Loucy (cell line): ENCODE results near the gene FAM20C.

Experiments
- H2AFZ ChIP-seq: fragments of 200-600 bp; sonication (generic); 2 replicates; pipeline ENCODE4 v1.6.0; 2016; ENCODE audit warnings: antibody characterized with exemption, mild to moderate bottlenecking, low read length, moderate library complexity
- H3F3A ChIP-seq: fragments of 200-600 bp; 2 replicates; pipeline ENCODE4 v1.6.0; 2016; ENCODE audit warnings: antibody characterized with exemption, low read depth, mild to moderate bottlenecking
- H3K27me3 ChIP-seq: fragments of 200-600 bp; sonication (generic); 2 replicates; pipeline ENCODE4 v1.6.1; 2014; ENCODE audit warnings: low read length, mild to moderate bottlenecking; ENCODE audit not compliant: insufficient read depth, poor library complexity, severe bottlenecking
- H3K36me3 ChIP-seq: fragments of 200-600 bp; sonication (generic); 2 replicates; pipeline ENCODE4 v1.6.1; 2016; ENCODE audit warnings: low read length; ENCODE audit not compliant: insufficient read depth
- H3K4me1 ChIP-seq: fragments of 200-600 bp; sonication (generic); 2 replicates; pipeline ENCODE4 v1.5.1; 2014; ENCODE audit warnings: low read length, mild to moderate bottlenecking; ENCODE audit not compliant: insufficient read depth, poor library complexity, severe bottlenecking
- H3K4me2 ChIP-seq: fragments of 200-600 bp; sonication (generic); 2 replicates; pipeline ENCODE4 v1.6.0; 2014; ENCODE audit warnings: antibody characterized with exemption, low read length, low read depth, mild to moderate bottlenecking; ENCODE audit not compliant: poor library complexity, severe bottlenecking
- H3K4me3 ChIP-seq: fragments of 200-600 bp; sonication (generic); 2 replicates; pipeline ENCODE4 v1.5.1; 2014; ENCODE audit warnings: low read length, mild to moderate bottlenecking, mixed read lengths; ENCODE audit not compliant: poor library complexity, severe bottlenecking
- H3K79me2 ChIP-seq: fragments of 200-600 bp; sonication (generic); 2 replicates; pipeline ENCODE4 v1.6.1; 2014; ENCODE audit warnings: low read length; ENCODE audit not compliant: insufficient read depth
- H3K9ac ChIP-seq: fragments of 200-600 bp; sonication (generic); 2 replicates; pipeline ENCODE4 v1.6.0; 2014; ENCODE audit warnings: mild to moderate bottlenecking, low read depth, low read length, moderate library complexity; ENCODE audit not compliant: poor library complexity, severe bottlenecking
- H3K9me2 ChIP-seq: fragments of 200-600 bp; sonication (generic); replicated peaks from 2 replicates; pipeline ENCODE4 v1.6.1; 2016; ENCODE audit warnings: low read depth, low read length, mixed read lengths
- H3K9me3 ChIP-seq: fragments of 200-600 bp; sonication (generic); 2 replicates; pipeline ENCODE4 v1.6.1; 2014; ENCODE audit warnings: mild to moderate bottlenecking, antibody characterized with exemption, low read length, low read depth; ENCODE audit not compliant: insufficient read depth
- H4K20me1 ChIP-seq: fragments of 200-600 bp; sonication (generic); 2 replicates; pipeline ENCODE4 v1.6.0; 2014; ENCODE audit warnings: antibody characterized with exemption, low read length, mild to moderate bottlenecking; ENCODE audit not compliant: insufficient read depth, poor library complexity, severe bottlenecking
- EZH2phosphoT487 ChIP-seq: fragments of 200-600 bp; IDR thresholded peaks from 2 replicates; pipeline ENCODE4 v1.6.1; 2018; ENCODE audit warnings: antibody characterized with exemption, mild to moderate bottlenecking, moderate library complexity, borderline replicate concordance
- TF ChIP-seq, protein P1 (sequence below): fragments of 200-600 bp; sonication (generic); conservative IDR thresholded peaks from 2 replicates; pipeline ENCODE4 v1.5.1; 2014; ENCODE audit warnings: mild to moderate bottlenecking, antibody characterized with exemption, low read length

The FAM20C gene

GRCh38 chr7:208130-208673, 15.8 kb downstream of the FAM20C start:
- no peaks in the 10 kb centered on the region for H4K20me1 ChIP-seq

DNA sequence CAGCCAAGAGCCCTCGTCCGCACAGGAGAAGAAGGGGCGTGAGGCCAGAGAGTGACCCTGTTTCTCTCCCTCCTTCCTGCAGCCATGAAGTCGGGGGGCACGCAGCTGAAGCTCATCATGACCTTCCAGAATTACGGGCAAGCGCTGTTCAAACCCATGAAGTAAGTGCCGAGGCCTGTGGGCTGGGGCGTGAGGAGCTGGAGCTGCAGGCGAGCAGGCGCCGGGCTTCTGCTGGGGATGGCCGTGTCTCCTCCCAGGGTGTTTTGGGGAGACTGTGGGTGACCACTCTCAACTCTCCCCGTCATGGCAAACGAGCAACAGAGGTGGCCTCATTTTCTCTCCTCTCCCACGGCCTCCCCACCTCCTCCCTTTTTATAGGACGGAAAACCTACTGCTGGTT, 16.4 kb downstream of the FAM20C start:
- Histone ChIP-seq H3K4me2 (no peak overlapping the region), H2AFZ (no peak overlapping the region), H3K4me3 (no peak overlapping the region), H3K79me2 (no peaks in the 10 kb centered on the region), H3K36me3 (no peaks in the 10 kb centered on the region), H3K9me3 (peaks cover 20% of the 10 kb centered on the region; the same call in 1 of the 2 replicates), H3K27me3 (no peaks in the 10 kb centered on the region), H3K4me1 (no peaks in the 10 kb centered on the region), H4K20me1 (no peaks in the 10 kb centered on the region), H3F3A (no peaks in the 10 kb centered on the region), H3K9me2 (no peaks in the 10 kb centered on the region), H3K9ac (no peak overlapping the region)
- no peak for TF ChIP-seq EZH2phosphoT487
- TF ChIP-seq, protein P1, sequence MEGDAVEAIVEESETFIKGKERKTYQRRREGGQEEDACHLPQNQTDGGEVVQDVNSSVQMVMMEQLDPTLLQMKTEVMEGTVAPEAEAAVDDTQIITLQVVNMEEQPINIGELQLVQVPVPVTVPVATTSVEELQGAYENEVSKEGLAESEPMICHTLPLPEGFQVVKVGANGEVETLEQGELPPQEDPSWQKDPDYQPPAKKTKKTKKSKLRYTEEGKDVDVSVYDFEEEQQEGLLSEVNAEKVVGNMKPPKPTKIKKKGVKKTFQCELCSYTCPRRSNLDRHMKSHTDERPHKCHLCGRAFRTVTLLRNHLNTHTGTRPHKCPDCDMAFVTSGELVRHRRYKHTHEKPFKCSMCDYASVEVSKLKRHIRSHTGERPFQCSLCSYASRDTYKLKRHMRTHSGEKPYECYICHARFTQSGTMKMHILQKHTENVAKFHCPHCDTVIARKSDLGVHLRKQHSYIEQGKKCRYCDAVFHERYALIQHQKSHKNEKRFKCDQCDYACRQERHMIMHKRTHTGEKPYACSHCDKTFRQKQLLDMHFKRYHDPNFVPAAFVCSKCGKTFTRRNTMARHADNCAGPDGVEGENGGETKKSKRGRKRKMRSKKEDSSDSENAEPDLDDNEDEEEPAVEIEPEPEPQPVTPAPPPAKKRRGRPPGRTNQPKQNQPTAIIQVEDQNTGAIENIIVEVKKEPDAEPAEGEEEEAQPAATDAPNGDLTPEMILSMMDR, result no peak

More at GRCh38 chr7:208130-208673, 15.8 kb downstream of the FAM20C start:
- H3K4me2 ChIP-seq, result no peak overlapping the region
- no peaks in the 10 kb centered on the region for H3K9me2 ChIP-seq
- no peaks in the 10 kb centered on the region for H3K79me2 ChIP-seq
- no peaks in the 10 kb centered on the region for H3K27me3 ChIP-seq
- H3K9ac ChIP-seq, result no peak overlapping the region
- H3F3A ChIP-seq, result no peaks in the 10 kb centered on the region
- H2AFZ ChIP-seq, result no peak overlapping the region
- H3K4me1 ChIP-seq, result no peaks in the 10 kb centered on the region
- H3K4me3 ChIP-seq, result no peak overlapping the region
- no peak for TF ChIP-seq EZH2phosphoT487
- TF ChIP-seq, protein P1, result no peak
- H3K9me3 ChIP-seq, result peaks cover 18% of the 10 kb centered on the region; the same call in 1 of the 2 replicates
- H3K36me3 ChIP-seq, result no peaks in the 10 kb centered on the region

DNA sequence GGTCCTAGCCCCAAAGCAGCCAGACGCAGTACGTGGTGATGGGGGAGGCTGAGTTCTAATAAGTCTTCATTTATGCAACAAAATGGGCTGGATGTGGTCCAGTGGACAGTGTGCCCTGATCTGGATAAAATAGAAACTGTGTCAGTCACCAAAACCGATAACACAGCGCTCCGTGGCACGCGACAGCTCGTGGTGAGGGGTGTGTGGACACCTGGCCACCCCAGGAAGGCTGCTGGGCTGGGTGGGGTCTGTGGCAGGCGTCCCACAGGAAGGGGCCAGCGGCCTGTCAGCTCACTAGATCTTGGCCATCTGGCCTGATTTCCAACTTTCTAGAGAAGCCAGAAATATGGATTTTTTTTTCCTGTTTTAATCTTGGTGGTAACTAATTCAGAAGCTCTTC, 17.0 kb downstream of the FAM20C start:
- Histone ChIP-seq H3K9me3 (peaks cover 21% of the 10 kb centered on the region; the same call in 1 of the 2 replicates), H3K9ac (no peak overlapping the region), H3K4me2 (no peak overlapping the region), H3K9me2 (no peaks in the 10 kb centered on the region), H3K4me3 (no peak overlapping the region), H2AFZ (no peak overlapping the region), H3K27me3 (no peaks in the 10 kb centered on the region), H4K20me1 (no peaks in the 10 kb centered on the region), H3F3A (no peaks in the 10 kb centered on the region), H3K79me2 (no peaks in the 10 kb centered on the region), H3K36me3 (no peaks in the 10 kb centered on the region), H3K4me1 (no peaks in the 10 kb centered on the region)
- no peak for TF ChIP-seq EZH2phosphoT487
- TF ChIP-seq, protein P1, result no peak
